Ovary (tissue), 9 donors: ENCODE data around the gene LMLN. TPM values are rescaled to one million over a fixed set of nuclear protein-coding genes. Genes with fewer than 3 reads are reported as not detected.

Experiments used
- DNase-seq, 5 donors: peaks; one replicate each; pipeline ENCODE4 v3.0.0-alpha.2; 2019 to 2020
- H3K27ac ChIP-seq, 2 donors: fragments of 200-600 bp; one replicate each; pipeline versions ENCODE4 v1.5.1 to v1.8.0; 2019 to 2022
- H3K27me3 ChIP-seq: fragments of 200-600 bp; one replicate; pipeline ENCODE4 v1.8.0; 2022
- H3K36me3 ChIP-seq: fragments of 200-600 bp; sonication (generic); one replicate; pipeline ENCODE4 v1.5.1; 2019
- H3K4me1 ChIP-seq: one replicate; pipeline ENCODE4 v1.8.1; 2013; ENCODE audit warnings: mild to moderate bottlenecking, moderate library complexity; ENCODE audit not compliant: insufficient read depth
- H3K4me3 ChIP-seq: fragments of 200-600 bp; sonication (generic); one replicate; pipeline ENCODE4 v1.5.1; 2017
- H3K9me3 ChIP-seq, 2 donors: fragments of 200-600 bp in 1 of 2; sonication (generic) in 1 of 2; one replicate each; pipeline versions ENCODE4 v1.5.1 to v1.8.1; 2013 to 2019; ENCODE audit warnings: mild to moderate bottlenecking in 1 of 2, moderate library complexity in 1 of 2
- EP300 ChIP-seq: sonication (generic); formaldehyde crosslinking; IDR thresholded peaks from one replicate; pipeline ENCODE4 v1.6.1; 2017; ENCODE audit warnings: antibody characterized with exemption
- POLR2A ChIP-seq: fragments of 450-650 bp; IDR thresholded peaks from one replicate; pipeline ENCODE4 v1.6.1; 2017; ENCODE audit warnings: antibody characterized with exemption, mild to moderate bottlenecking, moderate library complexity
- WGBS, 3 donors: extraction: QIAGEN DNeasy Blood & Tissue Kit in 1 of 3; methylation state at CpG; one replicate each; pipeline versions ENCODE4 v1.1.5 to v1.1.7; 2013 to 2017; 5-methylcytosine and 5-hydroxymethylcytosine counted together
- intact Hi-C, 4 donors: fragments of 100-400 bp; cut with DNase I; formaldehyde crosslinking; loops; one replicate each; pipeline versions ENCODE4 v1.11.0 to v1.15.1; 2022 to 2023
- polyA plus RNA-seq, 2 donors: library from polyadenylated mRNA; stranded (reverse); fragments of 200-250 nt in 1 of 2; fragments of 350-450 nt in 1 of 2; fragmentation: Illumina TruSeq in 1 of 2; extraction: RNeasy Lipid Tissue Mini Kit (QIAGEN cat#74804) in 1 of 2; gene quantifications; one replicate each; pipeline ENCODE4 v1.2.3, GENCODE V29; 2013 to 2014
- small RNA-seq: library from RNA; depleted of rRNA; stranded (forward); fragments of <200 nt; gene quantifications from one replicate; pipeline ENCODE3, GENCODE V24; 2016
- total RNA-seq, 7 donors: library from RNA; depleted of rRNA in 2 of 7; stranded (reverse); fragments of >200 nt in 2 of 7; fragmentation: NEBNext Ultra II Directional in 3 of 7; extraction: Animal tissue kit (Norgen Biotek cat#: 25700) in 3 of 7; gene quantifications; one replicate each; pipeline versions ENCODE4 v1.1.0 to v1.2.4, GENCODE V29; 2016 to 2023
- TF ChIP-seq, protein P1 (sequence below), 3 donors: fragments of 450-650 bp in 2 of 3; fragments of 200-600 bp in 1 of 3; IDR thresholded peaks; one replicate each; pipeline versions ENCODE4 v1.5.1 to v1.8.0; 2016 to 2022; ENCODE audit warnings: antibody characterized with exemption in 3 of 3, mild to moderate bottlenecking in 1 of 3
- donor health status: DM: no; HTN: no; CAD: no; lungs with moderate emphysema.
- donor health status: DM: no; HTN: no; CAD: no.
- donor health status: Bipolar disorder and iron deficiency.
- donor health status: DM: yes; HTN: yes; CAD: no.
- donor health status: DM: no; HTN: no; CAD: no.
- donor health status: DM: yes; HTN: yes; CAD: no.

LMLN gene
- total and polyA plus RNA-seq, 9 donors = 2.4 to 12.8 (median 7.4) TPM

DNA sequence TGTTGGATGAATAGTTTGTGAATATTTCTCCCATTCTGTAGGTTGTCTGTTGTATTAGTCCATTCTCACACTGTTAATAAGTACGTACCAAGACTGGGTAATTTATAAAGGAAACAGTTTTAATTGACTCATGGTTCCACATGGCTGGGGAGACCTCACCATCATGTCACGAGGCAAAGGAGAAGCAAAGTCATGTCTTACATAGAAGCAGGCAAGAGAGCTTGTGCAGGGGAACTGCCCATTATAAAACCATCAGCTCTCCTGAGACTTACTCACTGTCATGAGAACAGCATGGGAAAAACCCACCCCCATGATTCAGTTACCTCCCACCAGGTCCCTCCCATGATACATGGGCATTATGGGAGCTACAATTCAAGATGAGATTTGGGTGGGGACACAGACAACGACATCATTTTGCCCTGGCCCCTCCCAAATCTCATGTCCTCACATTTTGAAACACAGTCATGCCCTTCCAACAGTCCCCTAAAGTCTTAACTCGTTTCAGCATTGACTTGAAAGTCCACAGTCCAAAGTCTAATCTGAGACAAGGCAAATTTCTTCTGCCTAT is 133.2 kb downstream of the LMLN start:
- Histone ChIP-seq H3K36me3 (no peaks in the 10 kb centered on the region), H3K9me3 (no peaks in the 10 kb centered on the region), H3K27me3 (no peaks in the 10 kb centered on the region), H3K4me3 (no peak overlapping the region), H3K27ac (no peak overlapping the region), H3K4me1 (no peaks in the 10 kb centered on the region)
- DNase-seq = no peak
- TF ChIP-seq POLR2A (no peak), EP300 (no peak)
- TF ChIP-seq, protein P1, sequence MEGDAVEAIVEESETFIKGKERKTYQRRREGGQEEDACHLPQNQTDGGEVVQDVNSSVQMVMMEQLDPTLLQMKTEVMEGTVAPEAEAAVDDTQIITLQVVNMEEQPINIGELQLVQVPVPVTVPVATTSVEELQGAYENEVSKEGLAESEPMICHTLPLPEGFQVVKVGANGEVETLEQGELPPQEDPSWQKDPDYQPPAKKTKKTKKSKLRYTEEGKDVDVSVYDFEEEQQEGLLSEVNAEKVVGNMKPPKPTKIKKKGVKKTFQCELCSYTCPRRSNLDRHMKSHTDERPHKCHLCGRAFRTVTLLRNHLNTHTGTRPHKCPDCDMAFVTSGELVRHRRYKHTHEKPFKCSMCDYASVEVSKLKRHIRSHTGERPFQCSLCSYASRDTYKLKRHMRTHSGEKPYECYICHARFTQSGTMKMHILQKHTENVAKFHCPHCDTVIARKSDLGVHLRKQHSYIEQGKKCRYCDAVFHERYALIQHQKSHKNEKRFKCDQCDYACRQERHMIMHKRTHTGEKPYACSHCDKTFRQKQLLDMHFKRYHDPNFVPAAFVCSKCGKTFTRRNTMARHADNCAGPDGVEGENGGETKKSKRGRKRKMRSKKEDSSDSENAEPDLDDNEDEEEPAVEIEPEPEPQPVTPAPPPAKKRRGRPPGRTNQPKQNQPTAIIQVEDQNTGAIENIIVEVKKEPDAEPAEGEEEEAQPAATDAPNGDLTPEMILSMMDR (IDR thresholded peaks at IDR 0.05) = no peak
- intact Hi-C loops = no loop called here
- 64 to 80% (median 68%) methylated on average over 4 of the region's 4 CpGs for WGBS, 3 donors

Small RNAs within 50 kb of the gene (small RNA-seq; reads per million reads assigned to genes)
- gene RNU6-621P (not detected), gene RNU6-821P (not detected)

Other genes with a start within 250 kb of the LMLN start
- 10 to 100 TPM; 20.0 to 36.2 (median 27.5) TPM for gene RUBCN, start 223.3 kb upstream of the LMLN start, total RNA-seq
- gene RUBCN, start 223.3 kb upstream of the LMLN start, polyA plus RNA-seq = 10 to 100 TPM in 1 of 2 donors, 1 to 10 TPM in 1; 9.5 to 11.4 TPM
- gene FYTTD1, start 210.3 kb upstream of the LMLN start, total RNA-seq = 10 to 100 TPM; 23.8 to 70.5 (median 58.0) TPM
- gene FYTTD1, start 210.3 kb upstream of the LMLN start, polyA plus RNA-seq = 10 to 100 TPM; 16.8 to 49.6 TPM
- 100 to 1,000 TPM in 2 of 7 donors, 10 to 100 TPM in 5; 44.4 to 192 (median 61.6) TPM for gene LRCH3, start 169.0 kb upstream of the LMLN start, total RNA-seq
- 10 to 100 TPM; 20.9 to 69.6 TPM for gene LRCH3, start 169.0 kb upstream of the LMLN start, polyA plus RNA-seq
- gene RPL35A, start 10.0 kb upstream of the LMLN start, total RNA-seq = 1,000 to 10,000 TPM; 1,036 to 2,796 (median 2,128) TPM
- 1,000 to 10,000 TPM; 3,374 to 4,524 TPM for gene RPL35A, start 10.0 kb upstream of the LMLN start, polyA plus RNA-seq